Measurements from ENCODE around the gene FHOD1. TPM values are rescaled to one million over a fixed set of nuclear protein-coding genes. Genes with fewer than 3 reads are reported as not detected.

FHOD1 gene
- total RNA-seq, 4 donors from 2014 or later, result 1.9 to 7.4 (median 5.3) TPM

GRCh38 chr16:67211674-67212073, 35.6 kb downstream of the FHOD1 start:
- Histone ChIP-seq H3K4me3 (no peak overlapping the region), H3K27ac (no peak overlapping the region), H3K9me3 (no peaks in the 10 kb centered on the region), H3K4me1 (peaks cover 0 to 24% (median 6%) of the 10 kb centered on the region in 3 donors), H3K27me3 (no peaks in the 10 kb centered on the region), H3K36me3 (no peaks in the 10 kb centered on the region)
- TF ChIP-seq CTCF (IDR thresholded peaks at IDR 0.05), result no peak
- intact Hi-C loops (cut with DNase I), result no loop called here
- 61 to 74% methylated on average over 4 to 5 of the region's 7 CpGs for WGBS, 2 donors
- no peak for DNase-seq

GRCh38 chr16:67210069-67210937, 37.0 kb downstream of the FHOD1 start:
- Histone ChIP-seq H3K27ac (no peak overlapping the region), H3K36me3 (peaks cover 0 to 11% (median 0%) of the 10 kb centered on the region in 3 donors), H3K27me3 (no peaks in the 10 kb centered on the region), H3K9me3 (no peaks in the 10 kb centered on the region), H3K4me1 (peaks cover 0 to 27% (median 6%) of the 10 kb centered on the region in 3 donors), H3K4me3 (no peak overlapping the region)
- no peak for DNase-seq
- TF ChIP-seq CTCF (IDR thresholded peaks at IDR 0.05), result no peak
- TF ChIP-seq POLR2A (IDR thresholded peaks at IDR 0.05), result no peak
- intact Hi-C loops (cut with DNase I), result no loop called here
- WGBS, 2 donors, result 45% methylated on average over 2 of the region's 25 CpGs; no CpG with 5 or more reads in 1 of the 2 donors

- Histone ChIP-seq H3K4me3 (no peak overlapping the region), H3K36me3 (peaks cover 0 to 17% (median 0%) of the 10 kb centered on the region in 3 donors), H3K27me3 (no peaks in the 10 kb centered on the region), H3K27ac (no peak overlapping the region), H3K4me1 (peaks cover 0 to 27% (median 6%) of the 10 kb centered on the region in 3 donors), H3K9me3 (no peaks in the 10 kb centered on the region)
- no peak for TF ChIP-seq CTCF (IDR thresholded peaks at IDR 0.05)
- TF ChIP-seq POLR2A (IDR thresholded peaks at IDR 0.05), result no peak
- no peak for DNase-seq
- intact Hi-C loops (cut with DNase I), result no loop called here
- 80 to 86% methylated on average over 6 to 8 of the region's 8 CpGs for WGBS, 2 donors
Observed at GRCh38 chr16:67209565-67209964, 37.7 kb downstream of the FHOD1 start.

GRCh38 chr16:67208154-67208896, 39.0 kb downstream of the FHOD1 start:
- Histone ChIP-seq H3K27me3 (no peaks in the 10 kb centered on the region), H3K4me1 (peaks cover 0 to 27% (median 5%) of the 10 kb centered on the region in 3 donors), H3K4me3 (no peak overlapping the region), H3K9me3 (no peaks in the 10 kb centered on the region), H3K36me3 (peaks cover 5 to 30% (median 10%) of the 10 kb centered on the region in 3 donors), H3K27ac (no peak overlapping the region)
- intact Hi-C loops (cut with DNase I), result no loop called here
- 75 to 85% methylated on average over 4 to 5 of the region's 11 CpGs for WGBS, 2 donors
- no peak for TF ChIP-seq POLR2A (IDR thresholded peaks at IDR 0.05)
- no peak for TF ChIP-seq CTCF (IDR thresholded peaks at IDR 0.05)
- no peak for DNase-seq
